ENCODE data around the gene NDUFB2.
"Not testable (repeated sequence)": the region's sequence is repeated elsewhere in the genome, so short reads cannot be mapped to it uniquely, and the experiment has no call there.

The NDUFB2 gene

DNA sequence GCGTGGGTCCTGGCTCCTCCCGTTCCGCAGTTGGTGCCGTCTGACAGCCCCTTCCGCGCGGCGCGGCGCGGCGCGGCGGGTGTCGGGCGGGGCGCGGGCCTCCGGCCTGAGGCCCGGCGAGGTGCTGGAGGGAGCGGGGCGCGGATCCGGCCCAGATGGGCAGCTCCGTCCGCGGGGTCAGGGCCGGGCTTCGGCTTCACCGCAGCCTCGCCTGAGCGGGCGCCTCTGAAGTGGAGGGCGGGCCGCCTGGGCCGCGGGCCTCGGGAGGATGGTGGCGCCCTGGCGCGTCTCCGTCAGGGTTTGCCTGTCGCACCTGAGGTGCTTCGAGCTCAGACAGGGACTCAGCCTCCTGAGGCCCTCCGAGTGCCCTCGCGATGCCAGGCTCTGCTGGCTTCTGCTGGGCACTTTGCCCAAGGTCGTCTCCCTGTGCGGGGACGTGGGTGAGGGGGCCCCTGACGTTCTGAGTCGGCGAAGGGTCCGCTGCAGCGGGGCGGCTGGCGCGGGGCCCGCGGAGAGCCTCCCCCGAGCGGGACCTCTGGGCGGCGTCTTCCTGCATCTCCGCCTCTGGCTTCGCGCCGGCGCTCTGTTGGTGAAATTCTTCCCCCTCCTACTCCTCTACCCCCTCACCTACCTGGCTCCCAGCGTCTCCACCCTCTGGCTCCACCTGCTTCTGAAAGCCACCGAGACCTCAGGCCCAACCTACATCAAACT is 23.3 kb upstream of the NDUFB2 start:
- DNase-seq: peak in 1 of 2 donors; percentile 66

GRCh38 chr7:140673774-140674155 is 22.7 kb upstream of the NDUFB2 start:
- no peak for DNase-seq

GRCh38 chr7:140674356-140674800 is 22.1 kb upstream of the NDUFB2 start:
- DNase-seq: no peak

DNA sequence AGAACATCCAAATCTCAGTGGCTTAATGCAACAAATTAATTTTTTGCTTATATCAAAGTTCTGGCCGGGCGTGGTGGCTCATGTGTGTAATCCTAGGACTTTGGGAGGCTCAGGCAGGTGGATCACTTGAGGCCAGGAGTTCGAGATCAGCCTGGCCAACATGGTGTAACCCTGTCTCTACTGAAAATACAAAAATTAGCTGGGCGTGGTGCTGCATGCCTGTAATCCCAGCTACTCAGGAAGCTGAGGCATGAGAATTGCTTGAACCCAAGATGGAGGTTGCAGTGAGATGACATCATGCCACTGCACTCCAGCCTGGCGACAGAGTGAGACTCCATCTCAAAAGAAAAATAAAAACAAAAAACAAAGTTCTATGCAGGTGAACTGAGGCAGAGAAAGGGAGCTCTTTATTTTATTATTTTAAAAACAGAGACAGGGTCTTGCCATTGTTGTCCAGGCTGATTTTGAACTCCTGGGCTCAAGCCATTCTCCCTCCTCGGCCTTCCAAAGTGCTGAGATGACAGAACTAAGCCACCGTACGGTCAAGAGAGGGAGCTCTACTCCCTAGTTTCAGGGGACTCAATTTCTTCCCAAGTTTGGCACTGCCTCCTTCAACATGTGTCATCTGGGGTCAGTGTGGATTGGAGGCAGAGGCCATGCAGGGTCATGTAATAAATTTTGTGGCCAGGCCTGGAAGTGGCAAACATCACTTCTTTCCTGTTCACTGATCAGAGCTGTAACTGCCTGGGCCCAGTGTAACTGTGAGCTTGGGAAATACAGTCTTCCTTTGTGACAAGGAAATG is 21.4 kb upstream of the NDUFB2 start:
- peak; percentile 35 to 80 for DNase-seq

DNA sequence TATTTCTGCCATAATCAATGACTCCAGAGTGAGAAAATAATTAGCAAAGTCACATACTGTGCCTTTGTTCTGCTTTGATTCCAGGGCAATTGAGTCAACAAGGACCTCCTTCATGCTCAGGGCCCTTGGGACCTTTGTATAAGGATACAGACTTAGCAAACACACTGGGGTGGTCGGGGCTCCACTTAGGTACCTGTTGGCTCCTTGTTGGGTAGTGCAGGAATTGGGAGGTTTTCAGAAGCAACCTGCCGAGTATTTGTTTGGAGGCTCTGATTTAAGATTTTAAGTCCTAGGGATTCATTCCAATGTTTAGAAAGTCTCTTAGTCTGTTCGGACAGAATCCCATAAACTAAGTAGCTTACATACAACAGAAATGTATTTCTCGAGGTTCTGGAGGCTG is 20.8 kb upstream of the NDUFB2 start:
- no peak for DNase-seq

- DNase-seq: no peak
These were observed 20.2 kb upstream of the NDUFB2 start for GRCh38 chr7:140676306-140676705.

GRCh38 chr7:140676956-140677355 is 19.6 kb upstream of the NDUFB2 start:
- DNase-seq: not testable (repeated sequence)

DNA sequence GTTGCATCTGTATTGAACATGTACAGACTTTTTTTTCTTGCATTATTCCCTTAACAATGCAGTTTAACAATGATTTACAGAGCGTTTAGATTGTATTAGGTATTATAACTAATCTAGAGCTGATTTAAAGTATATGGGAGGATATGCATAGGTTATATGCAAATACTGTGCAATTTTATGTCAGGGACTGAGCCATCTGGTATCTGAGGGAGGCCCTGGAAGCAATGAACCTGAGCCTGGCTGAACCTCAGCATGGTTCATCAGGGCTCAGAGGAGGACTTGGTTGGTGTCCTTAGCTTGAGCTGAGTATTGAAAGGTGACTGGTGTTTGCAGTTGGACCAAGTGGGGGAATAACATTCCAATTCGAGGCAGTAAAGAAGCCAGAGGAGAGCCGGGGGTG is 19.0 kb upstream of the NDUFB2 start:
- no peak for DNase-seq

DNA sequence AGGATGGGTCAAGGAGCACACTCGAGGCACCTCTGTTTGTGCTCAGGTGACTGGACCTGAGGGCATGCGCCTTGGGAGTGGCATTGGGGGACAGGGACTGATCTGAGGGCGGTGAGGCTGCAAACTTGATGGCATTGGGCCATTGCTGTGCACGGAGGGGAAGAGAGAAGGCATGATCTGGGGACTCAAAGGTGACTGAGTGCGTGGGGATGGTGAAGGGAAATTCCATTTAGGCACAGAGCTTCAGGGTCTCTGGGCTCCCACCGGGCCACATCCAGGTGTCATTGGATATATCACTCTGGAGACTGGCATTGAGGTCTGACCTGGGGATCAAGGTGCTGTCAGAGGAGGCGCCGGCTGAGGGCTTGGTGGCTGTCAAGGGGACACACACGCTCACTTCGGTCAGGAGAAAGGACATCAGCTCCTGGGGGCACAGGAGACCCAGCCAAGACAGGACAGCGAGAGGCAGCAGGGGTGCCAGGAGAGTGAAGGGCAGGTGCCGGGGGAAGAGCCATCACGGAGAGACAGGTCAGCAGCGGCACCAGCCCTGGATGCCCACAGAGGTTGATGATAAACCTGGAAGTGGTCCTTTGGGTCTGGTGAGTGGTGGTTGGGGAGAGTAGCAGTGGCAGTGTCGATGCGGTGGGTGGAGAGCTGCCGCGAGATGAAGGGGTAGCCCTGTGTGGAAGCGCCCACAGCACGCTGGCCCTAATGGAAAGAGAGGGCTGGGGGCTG is 18.3 kb upstream of the NDUFB2 start:
- DNase-seq: no peak

DNA sequence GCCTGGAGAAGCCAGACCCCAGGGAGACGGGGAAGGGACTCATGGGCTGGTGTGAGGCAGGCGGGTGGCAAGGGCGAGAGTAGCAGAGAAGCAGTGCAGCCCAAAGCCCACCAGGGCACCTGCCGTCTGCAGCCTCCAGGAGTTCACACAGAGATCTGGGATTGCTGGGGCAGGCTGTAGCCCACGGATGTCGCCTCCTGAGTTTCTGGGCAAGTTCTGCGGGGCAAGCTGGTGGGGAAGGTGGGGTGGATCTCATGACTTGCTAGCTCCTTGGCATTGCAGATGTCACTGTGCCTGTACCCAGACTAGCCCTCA is 17.7 kb upstream of the NDUFB2 start:
- no peak for DNase-seq

DNA sequence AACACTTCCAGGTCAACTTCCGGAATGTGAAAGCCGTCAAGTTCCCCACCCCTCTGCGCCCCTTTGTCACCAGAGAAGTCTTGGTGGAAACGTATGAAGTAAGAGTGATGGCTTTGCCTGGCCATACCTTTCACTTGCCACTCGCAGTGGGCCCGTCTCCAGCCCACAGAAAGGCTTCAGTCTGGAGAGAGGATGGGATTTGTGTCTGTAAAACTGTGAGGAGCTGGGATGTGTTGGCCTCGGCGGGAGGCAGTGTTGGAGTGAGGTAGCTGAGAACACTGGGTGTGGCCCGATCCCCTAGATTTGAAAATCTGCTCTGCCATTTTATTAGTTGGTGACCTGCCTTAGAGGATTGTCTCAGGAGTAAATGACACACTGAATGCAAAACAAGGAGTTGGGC is 17.3 kb upstream of the NDUFB2 start:
- DNase-seq: no peak

DNA sequence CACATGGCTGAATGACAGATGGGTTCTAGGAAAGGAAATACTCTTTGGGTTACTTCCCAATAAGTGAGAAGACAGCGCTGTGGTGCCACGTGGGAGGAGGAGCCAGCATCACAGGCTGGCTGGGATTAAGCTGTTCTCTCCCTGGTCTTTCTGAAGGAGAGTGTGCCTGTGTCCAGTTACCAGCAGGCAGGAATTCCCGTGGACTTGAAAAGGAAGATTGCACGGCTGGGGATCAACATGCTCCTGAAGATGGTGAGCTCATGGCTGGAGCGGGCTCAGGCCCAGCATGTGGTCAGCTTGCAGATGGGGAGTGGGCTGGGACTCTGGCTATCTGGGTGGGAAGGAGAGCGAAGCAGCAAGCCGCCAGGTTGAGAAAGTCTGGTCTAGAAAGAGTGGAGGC is 15.6 kb upstream of the NDUFB2 start:
- DNase-seq: no peak

DNA sequence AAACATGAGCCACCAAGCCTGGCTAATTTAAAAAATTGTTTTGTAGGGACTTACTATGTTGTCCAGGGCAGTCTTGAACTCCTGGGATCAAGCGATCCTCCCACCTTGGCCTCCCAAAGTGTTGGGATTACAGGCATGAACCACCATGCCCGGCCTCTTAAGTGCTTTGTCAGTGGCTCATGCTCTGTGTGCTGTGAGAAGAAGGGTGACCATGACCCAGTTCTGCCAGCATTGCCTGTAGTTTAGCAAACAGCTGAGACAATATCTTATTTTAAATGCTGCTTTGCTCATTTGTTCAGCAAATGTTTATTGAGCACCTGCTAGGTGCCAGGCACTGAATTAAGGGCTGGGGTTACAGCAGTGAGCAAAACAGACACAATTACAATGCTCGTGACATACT is 14.7 kb upstream of the NDUFB2 start:
- DNase-seq: no peak

GRCh38 chr7:140683657-140684056 is 12.9 kb upstream of the NDUFB2 start:
- peak in 1 of 2 donors; percentile 34 for DNase-seq

GRCh38 chr7:140684066-140684950 is 12.2 kb upstream of the NDUFB2 start:
- no peak for DNase-seq

DNA sequence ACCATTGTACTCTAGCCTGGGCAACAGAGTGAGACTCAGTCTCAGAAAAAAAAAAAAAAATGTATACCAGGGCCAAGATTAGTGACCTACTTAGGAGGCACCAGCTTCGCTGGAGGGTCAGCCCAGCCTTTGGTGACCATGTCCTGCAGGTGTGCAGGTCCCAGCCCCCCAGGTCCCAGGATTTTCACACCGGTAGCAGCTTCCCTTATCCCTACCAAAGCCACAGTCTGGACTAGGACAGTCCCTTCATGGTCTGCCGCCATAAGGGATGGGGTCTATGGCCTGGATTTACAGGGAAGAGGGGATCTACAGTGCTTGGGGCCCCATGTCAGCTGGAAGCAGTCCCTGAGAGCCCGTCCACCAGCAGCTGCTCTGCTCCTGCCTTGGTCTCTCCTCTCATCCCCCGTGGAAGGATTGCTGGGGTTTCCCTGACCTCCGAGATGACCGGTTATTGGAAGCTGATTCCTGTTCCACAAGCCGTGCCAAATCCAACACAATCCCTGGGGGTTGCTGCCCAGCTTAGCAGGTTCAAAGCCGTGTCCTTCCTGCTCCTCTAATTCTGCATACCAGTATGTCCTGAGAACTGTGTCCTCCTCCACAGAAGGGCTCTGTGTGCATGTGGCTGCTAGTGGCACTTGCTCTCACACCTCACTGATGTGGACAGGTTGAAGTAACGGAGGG is 11.0 kb upstream of the NDUFB2 start:
- DNase-seq: no peak

GRCh38 chr7:140686921-140687320 is 9.6 kb upstream of the NDUFB2 start:
- DNase-seq: no peak

- no peak for DNase-seq
These were observed 8.2 kb upstream of the NDUFB2 start for GRCh38 chr7:140688341-140688740.

- DNase-seq: no peak
These were observed 7.0 kb upstream of the NDUFB2 start for GRCh38 chr7:140689199-140690152.

GRCh38 chr7:140691376-140692045 is 5.0 kb upstream of the NDUFB2 start:
- DNase-seq: no peak

Data from hippocampal formation (tissue), 2 donors.